Stimulated activated CD8-positive, alpha-beta memory T cell treated with anti-CD3 and anti-CD28 coated beads, Interleukin-12 subunit alpha, Interleukin-12 subunit beta, amount 100 ng/mL, for 24 hours (primary cell): ENCODE data around the gene PIAS1.
"Not testable (repeated sequence)": the region's sequence is repeated elsewhere in the genome, so short reads cannot be mapped to it uniquely, and the experiment has no call there.

Experiments
- DNase-seq: peaks from one replicate; pipeline ENCODE4 v3.0.0-alpha.2; 2020; ENCODE audit errors: extremely low read depth

Gene PIAS1

DNA sequence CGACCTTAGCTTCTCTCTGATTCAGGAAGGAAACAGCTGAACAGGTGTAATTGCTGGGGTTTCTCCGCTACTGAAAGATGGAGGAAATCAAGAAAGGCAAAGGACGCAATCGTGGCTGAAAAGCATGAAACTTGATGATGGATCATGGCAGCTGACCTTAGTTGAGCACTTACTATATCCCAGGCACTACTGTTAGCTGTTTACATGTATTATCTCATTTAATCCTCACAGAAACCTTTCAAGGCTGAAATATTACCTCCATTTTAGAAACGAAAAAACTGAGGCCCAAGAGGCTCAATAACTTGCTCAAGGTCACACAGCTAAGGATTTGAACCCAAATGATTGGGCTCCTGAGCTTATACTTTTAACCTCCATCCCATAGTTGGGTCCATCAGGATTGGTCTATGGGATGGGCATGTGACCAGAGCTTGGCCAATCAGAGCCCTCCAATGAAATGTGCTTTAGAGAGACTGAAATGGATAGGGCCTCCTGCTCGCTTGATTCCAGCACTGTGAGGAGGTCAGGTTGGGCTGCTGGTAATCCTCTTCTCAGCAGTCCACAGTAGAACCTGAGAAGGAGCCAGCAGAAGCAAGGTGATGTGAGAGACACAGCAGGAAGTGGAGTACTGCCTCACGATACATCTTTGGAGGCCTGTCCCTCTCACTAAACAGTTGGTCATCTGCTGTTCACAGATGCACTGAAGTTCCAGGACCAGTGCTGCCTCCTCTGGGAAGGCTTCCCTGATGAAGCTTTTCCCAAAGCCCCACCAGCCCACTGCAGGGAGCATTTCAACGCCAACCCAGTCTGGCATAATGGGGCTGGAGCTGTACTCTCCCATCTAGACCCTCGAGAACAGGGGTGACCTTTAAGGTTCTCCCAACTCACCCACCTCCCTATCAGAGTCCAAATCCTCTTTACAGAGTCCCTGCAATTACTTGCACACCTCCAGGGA, 165.0 kb downstream of the PIAS1 start:
- no peak for DNase-seq

DNA sequence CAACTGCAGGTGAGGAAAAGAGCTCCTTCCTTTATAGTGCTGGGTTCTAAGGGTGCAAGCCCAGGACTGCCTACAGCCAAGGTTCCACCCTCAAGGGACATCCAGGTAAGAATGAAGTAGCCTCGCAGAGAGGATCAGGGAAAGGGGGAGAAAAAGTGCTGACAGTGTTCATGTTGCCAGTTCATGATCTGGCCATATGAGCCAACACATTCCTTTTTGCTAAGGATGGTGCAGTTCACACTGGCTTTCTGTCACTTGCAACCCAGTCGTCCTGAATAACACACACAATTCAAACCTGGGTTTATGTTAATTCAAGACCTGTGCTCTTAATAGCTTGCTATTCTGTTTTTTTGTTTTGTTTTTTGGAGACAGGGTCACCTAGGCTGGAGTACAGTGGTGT, 166.4 kb downstream of the PIAS1 start:
- DNase-seq, result no peak

- DNase-seq, result no peak
Measured at GRCh38 chr15:68220967-68221366, 166.9 kb downstream of the PIAS1 start.

DNA sequence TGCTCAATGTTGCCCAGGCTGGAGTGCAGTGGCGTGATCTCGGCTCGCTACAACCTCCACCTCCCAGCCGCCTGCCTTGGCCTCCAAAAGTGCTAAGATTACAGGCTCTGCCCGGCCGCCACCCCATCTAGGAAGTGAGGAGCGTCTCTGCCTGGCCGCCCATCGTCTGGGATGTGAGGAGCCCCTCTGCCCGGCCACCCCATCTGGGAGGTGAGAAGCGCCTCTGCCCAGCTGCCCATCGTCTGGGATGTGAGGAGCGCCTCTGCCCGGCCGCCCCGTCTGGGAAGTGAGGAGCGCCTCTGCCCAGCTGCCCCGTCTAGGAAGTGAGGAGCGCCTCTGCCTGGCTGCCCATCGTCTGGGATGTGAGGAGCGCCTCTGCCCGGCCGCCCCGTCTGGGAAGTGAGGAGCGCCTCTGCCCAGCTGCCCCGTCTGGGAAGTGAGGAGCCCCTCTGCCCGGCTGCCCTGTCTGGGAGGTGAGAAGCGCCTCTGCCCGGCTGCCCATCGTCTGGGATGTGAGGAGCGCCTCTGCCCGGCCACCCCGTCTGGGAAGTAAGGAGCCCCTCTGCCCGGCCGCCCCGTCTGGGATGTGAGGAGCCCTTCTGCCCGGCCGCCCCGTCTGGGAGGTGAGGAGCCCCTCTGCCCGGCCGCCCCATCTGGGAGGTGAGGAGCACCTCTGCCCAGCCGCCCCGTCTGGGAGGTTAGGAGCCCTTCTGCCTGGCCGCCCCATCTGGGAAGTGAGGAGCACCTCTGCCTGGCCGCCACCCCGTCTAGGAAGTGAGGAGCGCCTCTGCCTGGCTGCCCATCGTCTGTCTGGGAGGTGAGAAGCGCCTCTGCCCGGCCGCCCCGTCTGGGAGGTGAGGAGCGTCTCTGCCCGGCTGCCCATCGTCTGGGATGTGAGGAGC, 167.7 kb downstream of the PIAS1 start:
- DNase-seq, result not testable (repeated sequence)

DNA sequence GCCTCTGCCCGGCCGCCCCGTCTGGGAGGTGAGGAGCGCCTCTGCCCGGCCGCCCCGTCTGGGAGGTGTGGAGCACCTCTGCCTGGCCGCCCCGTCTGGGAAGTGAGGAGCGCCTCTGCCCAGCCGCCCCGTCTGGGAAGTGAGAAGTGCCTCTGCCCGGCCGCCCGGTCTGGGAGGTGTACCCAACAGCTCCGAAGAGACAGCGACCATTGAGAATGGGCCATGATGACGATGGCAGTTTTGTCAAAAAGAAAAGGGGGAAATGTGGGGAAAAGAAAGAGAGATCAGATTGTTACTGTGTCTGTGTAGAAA, 168.3 kb downstream of the PIAS1 start:
- not testable (repeated sequence) for DNase-seq

DNA sequence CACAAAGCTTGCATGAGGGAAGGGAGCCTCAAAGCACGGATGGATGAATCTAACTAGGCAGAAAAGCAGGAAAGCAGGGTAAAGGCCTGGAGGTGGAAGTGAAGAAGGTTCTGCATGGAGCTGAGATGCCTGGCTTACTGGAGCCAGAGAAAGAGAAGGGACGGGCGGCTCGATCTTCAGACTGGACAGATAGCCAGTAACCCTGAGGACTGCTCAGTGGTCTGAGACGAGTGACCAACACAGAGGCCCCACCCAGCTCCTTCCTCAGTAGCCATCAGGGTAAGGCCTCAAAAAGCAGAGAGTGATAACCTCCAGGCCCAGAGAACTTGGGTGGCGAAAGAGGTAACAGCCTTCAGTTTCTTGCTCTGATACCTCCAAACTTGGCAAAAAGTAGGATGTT, 169.1 kb downstream of the PIAS1 start:
- no peak for DNase-seq

- DNase-seq, result no peak
Measured at GRCh38 chr15:68224108-68224507, 170.0 kb downstream of the PIAS1 start.

DNA sequence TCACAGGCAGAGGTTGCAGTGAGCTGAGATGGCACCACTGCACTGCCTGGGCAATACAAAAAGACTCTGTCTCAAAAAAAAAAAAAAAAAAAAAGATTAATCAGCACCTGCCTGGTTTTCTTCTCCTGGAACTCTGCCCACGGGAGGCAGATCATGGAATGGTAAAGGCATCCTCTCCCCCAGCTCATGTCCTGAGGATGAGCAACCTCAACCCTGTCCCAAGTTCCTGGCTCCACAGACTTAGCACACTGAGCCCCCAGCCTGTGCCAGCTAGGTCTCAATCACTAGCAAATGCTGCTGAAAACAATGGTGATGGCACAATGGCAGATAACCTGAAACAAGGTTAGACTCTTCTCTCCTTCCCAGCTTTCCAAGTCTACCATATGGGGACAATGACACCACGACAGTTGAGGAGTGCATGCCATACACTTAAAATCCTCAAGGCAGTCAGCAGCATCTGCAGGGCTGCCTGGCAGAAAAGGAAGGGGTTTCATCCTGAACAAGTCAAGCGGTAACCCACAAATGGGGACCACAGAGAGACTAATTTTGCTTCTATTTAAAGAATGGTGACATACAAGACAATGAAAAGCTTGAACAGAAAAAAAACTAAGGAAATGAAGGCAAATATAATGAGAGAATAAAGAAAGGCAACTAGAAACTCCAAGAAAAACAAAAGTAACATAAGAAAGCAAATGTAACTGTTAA, 170.6 kb downstream of the PIAS1 start:
- no peak for DNase-seq

DNA sequence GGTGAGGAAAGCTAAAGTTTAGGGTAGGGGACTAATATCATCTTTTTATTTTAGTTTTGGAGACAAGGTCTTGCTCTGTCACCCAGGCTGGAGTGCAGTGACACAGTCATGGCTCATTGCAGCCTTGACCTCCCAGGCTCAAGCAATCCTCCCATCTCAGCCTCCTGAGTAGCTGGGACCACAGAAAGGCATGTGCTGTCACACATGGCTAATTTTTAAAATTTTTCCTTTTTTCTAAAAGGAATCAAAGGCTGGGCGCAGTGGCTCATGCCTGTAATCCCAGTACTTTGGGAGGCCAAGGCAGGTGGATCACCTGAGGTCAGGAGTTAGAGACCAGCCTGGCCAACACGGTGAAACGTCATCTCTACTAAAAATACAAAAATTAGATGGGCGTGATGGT, 171.3 kb downstream of the PIAS1 start:
- not testable (repeated sequence) for DNase-seq

GRCh38 chr15:68227643-68228142, 173.6 kb downstream of the PIAS1 start:
- no peak for DNase-seq

DNA sequence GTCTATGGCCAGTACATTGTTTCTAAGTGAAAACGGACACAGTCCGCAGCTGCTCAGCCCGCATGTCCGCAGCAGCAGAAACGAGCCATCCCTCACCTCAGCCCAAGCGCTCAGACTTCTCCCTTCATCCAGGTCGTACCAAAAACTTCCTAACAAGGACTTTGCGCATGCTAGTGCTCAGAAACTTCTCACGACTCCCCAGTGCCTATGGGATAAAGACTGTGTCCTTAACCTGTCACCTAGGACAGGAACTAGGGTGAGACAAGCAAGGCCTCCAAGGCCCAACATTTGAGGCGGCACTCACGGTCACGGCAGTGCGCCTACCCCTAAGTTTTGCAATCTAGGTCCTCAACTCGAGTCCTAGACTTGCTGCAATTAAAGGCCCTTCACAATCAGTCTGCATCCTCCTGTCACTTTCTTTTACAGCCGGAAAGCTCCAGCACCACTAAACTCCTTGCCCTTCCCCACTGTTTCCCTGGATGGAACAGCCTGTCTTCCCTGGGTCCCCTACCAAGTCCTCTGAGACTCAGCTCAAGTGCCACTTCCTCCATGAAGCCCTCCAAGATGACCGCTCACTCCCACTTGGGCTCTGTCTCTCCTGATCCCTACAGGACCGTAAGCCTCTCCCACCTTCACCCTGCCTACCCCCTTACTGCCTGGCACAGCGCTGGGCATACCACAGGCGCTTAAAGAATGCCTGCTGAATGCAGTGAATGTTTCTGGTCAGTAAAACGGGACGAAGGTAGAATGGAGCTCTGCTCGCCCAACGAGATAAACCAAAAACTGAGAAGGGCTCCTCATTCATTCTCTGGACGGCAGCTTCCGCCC, 174.2 kb downstream of the PIAS1 start:
- DNase-seq, result no peak

DNA sequence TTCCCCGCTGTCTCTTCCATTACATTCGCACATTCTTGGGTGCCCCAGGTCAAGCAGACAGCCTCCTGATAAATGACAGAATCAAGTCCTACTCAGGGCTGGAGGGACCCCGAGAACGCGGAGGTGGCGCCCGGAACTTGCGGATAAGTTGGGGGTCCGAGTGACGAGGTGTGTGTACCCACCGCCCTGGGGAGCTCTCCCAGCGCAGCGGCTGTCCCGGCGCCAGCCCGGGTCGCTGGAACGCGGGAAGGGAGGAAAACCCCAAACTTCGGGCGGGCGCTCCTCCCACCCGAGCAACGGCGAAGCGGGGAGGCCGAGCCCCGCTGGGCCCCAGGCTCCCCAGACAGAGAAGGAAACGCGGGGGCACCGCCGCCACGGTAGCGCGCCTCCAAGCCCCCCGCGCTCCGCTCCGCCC, 174.9 kb downstream of the PIAS1 start:
- no peak for DNase-seq

- DNase-seq, result peak; percentile 55
Measured at GRCh38 chr15:68229386-68230156, 175.5 kb downstream of the PIAS1 start, which contains the start of gene CLN6. TSS of gene CLN6 (minus strand) at chr15:68229728. CDS start at chr15:68229584, 144 bp downstream.

DNA sequence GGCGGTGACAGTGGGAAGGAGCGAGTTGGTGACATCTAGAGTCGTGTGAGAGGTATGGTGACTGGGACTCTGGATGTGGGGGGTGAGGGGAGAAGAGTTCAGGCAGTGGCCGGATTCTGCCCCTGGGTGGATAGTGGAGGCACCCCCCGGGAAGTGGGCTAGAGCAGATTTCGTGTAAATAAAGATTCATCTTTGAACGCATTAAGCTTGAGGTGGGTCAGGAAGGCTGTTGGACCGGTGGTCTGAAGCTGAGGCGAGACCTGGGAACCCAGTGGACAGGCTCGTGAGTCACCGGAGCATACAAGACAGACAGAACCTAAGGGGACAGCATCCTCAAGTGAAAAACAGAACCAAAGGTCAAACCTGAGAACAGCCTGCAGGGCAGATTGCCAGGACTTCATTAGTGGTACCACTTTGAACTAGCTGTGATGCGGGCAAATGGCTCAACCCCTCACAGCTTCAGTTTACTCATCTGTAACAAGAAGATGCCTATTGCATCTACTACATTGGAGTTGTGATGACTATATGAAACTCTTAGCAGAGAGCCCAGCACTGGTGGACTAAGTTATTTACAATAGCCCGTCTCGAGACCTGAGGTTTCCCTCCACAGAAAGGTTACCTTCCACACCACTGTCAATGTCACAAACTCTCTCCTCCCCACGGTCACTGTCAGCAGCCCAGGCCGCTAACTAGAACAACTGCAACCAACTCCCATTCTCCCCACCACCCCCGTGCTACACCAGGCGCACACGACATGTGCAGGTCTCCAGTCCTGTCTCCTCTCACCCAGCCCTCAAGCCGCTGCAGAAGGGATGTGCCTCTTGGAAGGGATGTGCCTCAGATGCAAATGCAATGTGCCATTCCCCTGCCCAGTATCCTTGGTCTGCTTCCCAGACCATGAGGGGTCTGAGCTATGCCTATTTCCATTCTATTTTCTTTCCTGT, 176.3 kb downstream of the PIAS1 start:
- no peak for DNase-seq

GRCh38 chr15:68231102-68231818, 177.1 kb downstream of the PIAS1 start:
- DNase-seq, result no peak

DNA sequence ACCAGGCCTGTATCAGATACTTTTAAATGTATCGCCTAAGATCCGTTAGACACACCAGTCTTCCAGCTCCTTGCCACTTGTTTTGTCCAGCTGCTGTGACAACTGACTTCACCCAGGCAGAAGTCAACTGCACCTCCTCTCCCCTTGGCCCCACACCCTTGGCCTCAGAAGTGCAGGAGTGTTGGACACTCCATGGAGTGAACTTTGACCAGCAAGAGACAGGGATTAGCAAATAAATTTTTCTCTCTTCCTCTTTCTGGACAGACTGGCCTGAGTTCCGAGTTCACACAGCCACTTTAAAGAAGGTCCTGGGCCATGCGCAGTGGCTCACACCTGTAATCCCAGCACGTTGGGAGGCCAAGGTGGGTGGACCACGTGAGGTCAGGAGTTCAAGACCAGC, 178.3 kb downstream of the PIAS1 start:
- no peak for DNase-seq

GRCh38 chr15:68232937-68233336, 178.8 kb downstream of the PIAS1 start:
- no peak for DNase-seq

DNA sequence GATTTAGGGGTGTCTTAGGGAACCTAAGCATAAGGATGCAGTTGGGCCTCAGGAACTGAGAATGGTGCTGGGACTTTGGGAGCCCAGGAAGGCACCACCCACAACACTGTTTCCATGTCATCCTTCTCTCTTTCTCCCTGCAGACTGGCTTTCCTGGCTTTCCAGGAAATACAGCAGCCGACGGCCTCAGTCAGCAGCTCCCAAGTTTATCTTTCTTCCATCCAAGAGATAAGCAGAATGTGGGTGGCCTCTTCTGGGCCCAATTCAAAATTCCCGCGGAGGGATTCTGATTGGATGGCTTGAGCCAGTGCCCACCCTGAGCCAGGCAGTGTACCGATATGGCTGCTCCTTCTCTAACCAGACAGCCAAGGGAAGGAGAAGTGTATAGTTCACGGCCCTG, 179.9 kb downstream of the PIAS1 start:
- no peak for DNase-seq
